Skeletal muscle satellite cell (primary cell): ENCODE data around the gene ATXN1.
"Not testable (repeated sequence)": the region's sequence is repeated elsewhere in the genome, so short reads cannot be mapped to it uniquely, and the experiment has no call there.

ENCODE experiments used
- H3K27me3 ChIP-seq: 2 replicates; pipeline ENCODE4 v1.7.0; 2013; ENCODE audit warnings: low read length; ENCODE audit not compliant: control insufficient read depth, insufficient read depth
- H3K36me3 ChIP-seq: 2 replicates; pipeline ENCODE4 v1.7.0; 2013; ENCODE audit warnings: mild to moderate bottlenecking, control low read depth, low read length; ENCODE audit not compliant: insufficient read depth
- H3K4me1 ChIP-seq: 2 replicates; pipeline ENCODE4 v1.7.0; 2013; ENCODE audit warnings: low read length; ENCODE audit not compliant: control insufficient read depth, insufficient read depth
- H3K4me2 ChIP-seq: 2 replicates; pipeline ENCODE4 v1.7.0; 2013; ENCODE audit warnings: mild to moderate bottlenecking, low read length
- H3K4me3 ChIP-seq: 2 replicates; pipeline ENCODE4 v1.7.0; 2013; ENCODE audit warnings: low read length
- H3K9ac ChIP-seq: 2 replicates; pipeline ENCODE4 v1.7.0; 2013; ENCODE audit warnings: mild to moderate bottlenecking, low read depth, low read length, moderate library complexity
- H3K9me3 ChIP-seq: replicated peaks from 2 replicates; pipeline ENCODE4 v1.7.0; 2013; ENCODE audit warnings: mild to moderate bottlenecking, control low read depth, low read length

The ATXN1 gene

GRCh38 chr6:16712255-16712930 is 48.9 kb downstream of the ATXN1 start:
- Histone ChIP-seq H3K9me3 (no peaks in the 10 kb centered on the region), H3K9ac (peak overlapping the region; percentile 72), H3K4me3 (peak overlapping the region; percentile 56), H3K4me1 (peaks cover 27% of the 10 kb centered on the region), H3K36me3 (no peaks in the 10 kb centered on the region), H3K4me2 (peak overlapping the region; percentile 79), H3K27me3 (no peaks in the 10 kb centered on the region)

- no peak overlapping the region for H3K4me3 ChIP-seq
- H3K36me3 ChIP-seq = no peaks in the 10 kb centered on the region
- no peaks in the 10 kb centered on the region for H3K27me3 ChIP-seq
- no peak overlapping the region for H3K9ac ChIP-seq
- peaks cover 33% of the 10 kb centered on the region for H3K4me1 ChIP-seq
- H3K4me2 ChIP-seq = peak overlapping the region; percentile 79
- H3K9me3 ChIP-seq = no peaks in the 10 kb centered on the region
These were observed 49.6 kb downstream of the ATXN1 start for GRCh38 chr6:16711546-16712254.

- Histone ChIP-seq H3K4me1 (peaks cover 24% of the 10 kb centered on the region), H3K36me3 (no peaks in the 10 kb centered on the region), H3K27me3 (no peaks in the 10 kb centered on the region)
These were observed 54.1 kb downstream of the ATXN1 start for GRCh38 chr6:16706911-16707783.

GRCh38 chr6:16706491-16706890 is 54.8 kb downstream of the ATXN1 start:
- H3K9ac ChIP-seq = not testable (repeated sequence)
- peaks cover 18% of the 10 kb centered on the region for H3K4me1 ChIP-seq

More at GRCh38 chr6:16706911-16707783, 54.1 kb downstream of the ATXN1 start:
- Histone ChIP-seq H3K4me2 (no peak overlapping the region), H3K4me3 (no peak overlapping the region), H3K9me3 (no peaks in the 10 kb centered on the region), H3K9ac (no peak overlapping the region)

GRCh38 chr6:16706029-16706428 is 55.2 kb downstream of the ATXN1 start:
- Histone ChIP-seq H3K4me1 (peaks cover 16% of the 10 kb centered on the region), H3K27me3 (no peaks in the 10 kb centered on the region), H3K9ac (no peak overlapping the region), H3K4me2 (no peak overlapping the region), H3K9me3 (no peaks in the 10 kb centered on the region), H3K36me3 (no peaks in the 10 kb centered on the region), H3K4me3 (no peak overlapping the region)

More at GRCh38 chr6:16706491-16706890, 54.8 kb downstream of the ATXN1 start:
- H3K9me3 ChIP-seq, H3K36me3 ChIP-seq, H3K27me3 ChIP-seq, H3K4me2 ChIP-seq, H3K4me3 ChIP-seq: not testable (repeated sequence)

GRCh38 chr6:16705081-16705993 is 55.9 kb downstream of the ATXN1 start:
- Histone ChIP-seq H3K36me3 (no peaks in the 10 kb centered on the region), H3K4me3 (no peak overlapping the region), H3K4me1 (peaks cover 15% of the 10 kb centered on the region), H3K27me3 (no peaks in the 10 kb centered on the region), H3K9ac (no peak overlapping the region), H3K4me2 (no peak overlapping the region), H3K9me3 (no peaks in the 10 kb centered on the region)

- H3K9me3 ChIP-seq = no peaks in the 10 kb centered on the region
- H3K4me2 ChIP-seq = no peak overlapping the region
- H3K4me3 ChIP-seq = no peak overlapping the region
- H3K27me3 ChIP-seq = no peaks in the 10 kb centered on the region
- no peak overlapping the region for H3K9ac ChIP-seq
- H3K36me3 ChIP-seq = no peaks in the 10 kb centered on the region
- peaks cover 16% of the 10 kb centered on the region for H3K4me1 ChIP-seq
These were observed 56.7 kb downstream of the ATXN1 start for GRCh38 chr6:16704401-16705045.

- not testable (repeated sequence) for H3K27me3 ChIP-seq, H3K9ac ChIP-seq, H3K36me3 ChIP-seq, H3K9me3 ChIP-seq, H3K4me3 ChIP-seq, H3K4me2 ChIP-seq
- H3K4me1 ChIP-seq = peaks cover 32% of the 10 kb centered on the region
These were observed 58.5 kb downstream of the ATXN1 start for GRCh38 chr6:16702627-16703378.

- H3K4me3 ChIP-seq = no peak overlapping the region
- H3K9ac ChIP-seq = no peak overlapping the region
- no peaks in the 10 kb centered on the region for H3K36me3 ChIP-seq
- peaks cover 29% of the 10 kb centered on the region for H3K4me1 ChIP-seq
- no peaks in the 10 kb centered on the region for H3K9me3 ChIP-seq
- peak overlapping the region; percentile 61 for H3K4me2 ChIP-seq
- H3K27me3 ChIP-seq = no peaks in the 10 kb centered on the region
These were observed 60.4 kb downstream of the ATXN1 start for GRCh38 chr6:16700916-16701234.
